HG03139 (cell line): ENCODE results near the gene AVP.
"Not testable (repeated sequence)": the region's sequence is repeated elsewhere in the genome, so short reads cannot be mapped to it uniquely, and the experiment has no call there.

Source experiments
- ATAC-seq: cut with Tn5 transposase; IDR thresholded peaks from one replicate; pipeline ENCODE4 v1.9.1; 2021; ENCODE audit not compliant: unreplicated experiment

AVP gene

GRCh38 chr20:3082955-3083952 lies 1.3 kb downstream of the AVP start:
- no peak for ATAC-seq

GRCh38 chr20:3082306-3082951 lies 2.1 kb downstream of the AVP start:
- ATAC-seq, result no peak

- no peak for ATAC-seq
These were observed 2.9 kb downstream of the AVP start for GRCh38 chr20:3081641-3082040.

GRCh38 chr20:3080939-3081388 lies 3.6 kb downstream of the AVP start:
- no peak for ATAC-seq

- ATAC-seq, result no peak
These were observed 6.8 kb downstream of the AVP start for GRCh38 chr20:3077618-3078134.

- not testable (repeated sequence) for ATAC-seq
These were observed 9.2 kb downstream of the AVP start for GRCh38 chr20:3075315-3075714.

GRCh38 chr20:3074812-3075211 lies 9.7 kb downstream of the AVP start:
- no peak for ATAC-seq

- not testable (repeated sequence) for ATAC-seq
These were observed 11.3 kb downstream of the AVP start for GRCh38 chr20:3073251-3073643.

- ATAC-seq, result no peak
These were observed 11.8 kb downstream of the AVP start for GRCh38 chr20:3072530-3073250.

- no peak for ATAC-seq
These were observed 12.7 kb downstream of the AVP start, which contains the start of gene OXT for GRCh38 chr20:3071610-3072529. TSS of gene OXT (plus strand) at chr20:3071620. CDS start at chr20:3071656, 36 bp downstream.

- no peak for ATAC-seq
These were observed 13.3 kb downstream of the AVP start for GRCh38 chr20:3071266-3071609.

- ATAC-seq, result no peak
These were observed 13.8 kb downstream of the AVP start for GRCh38 chr20:3070725-3071124.

- no peak for ATAC-seq
These were observed 15.3 kb downstream of the AVP start for GRCh38 chr20:3068986-3069900.

GRCh38 chr20:3068075-3068474 lies 16.4 kb downstream of the AVP start:
- no peak for ATAC-seq

- no peak for ATAC-seq
These were observed 17.1 kb downstream of the AVP start for GRCh38 chr20:3067139-3068014.

GRCh38 chr20:3064119-3064518 lies 20.4 kb downstream of the AVP start:
- not testable (repeated sequence) for ATAC-seq

- no peak for ATAC-seq
These were observed 25.0 kb downstream of the AVP start for GRCh38 chr20:3059489-3059888.

GRCh38 chr20:3051385-3052019 lies 33.0 kb downstream of the AVP start:
- no peak for ATAC-seq
